HG03378 (cell line): ENCODE data around the gene CCR5AS.

Source experiments
- ATAC-seq: cut with Tn5 transposase; IDR thresholded peaks from one replicate; pipeline ENCODE4 v1.9.1; 2021; ENCODE audit warnings: mild to moderate bottlenecking, moderate library complexity; ENCODE audit not compliant: unreplicated experiment

Gene CCR5AS

GRCh38 chr3:46381625-46382024, 25.2 kb downstream of the CCR5AS start:
- no peak for ATAC-seq

DNA sequence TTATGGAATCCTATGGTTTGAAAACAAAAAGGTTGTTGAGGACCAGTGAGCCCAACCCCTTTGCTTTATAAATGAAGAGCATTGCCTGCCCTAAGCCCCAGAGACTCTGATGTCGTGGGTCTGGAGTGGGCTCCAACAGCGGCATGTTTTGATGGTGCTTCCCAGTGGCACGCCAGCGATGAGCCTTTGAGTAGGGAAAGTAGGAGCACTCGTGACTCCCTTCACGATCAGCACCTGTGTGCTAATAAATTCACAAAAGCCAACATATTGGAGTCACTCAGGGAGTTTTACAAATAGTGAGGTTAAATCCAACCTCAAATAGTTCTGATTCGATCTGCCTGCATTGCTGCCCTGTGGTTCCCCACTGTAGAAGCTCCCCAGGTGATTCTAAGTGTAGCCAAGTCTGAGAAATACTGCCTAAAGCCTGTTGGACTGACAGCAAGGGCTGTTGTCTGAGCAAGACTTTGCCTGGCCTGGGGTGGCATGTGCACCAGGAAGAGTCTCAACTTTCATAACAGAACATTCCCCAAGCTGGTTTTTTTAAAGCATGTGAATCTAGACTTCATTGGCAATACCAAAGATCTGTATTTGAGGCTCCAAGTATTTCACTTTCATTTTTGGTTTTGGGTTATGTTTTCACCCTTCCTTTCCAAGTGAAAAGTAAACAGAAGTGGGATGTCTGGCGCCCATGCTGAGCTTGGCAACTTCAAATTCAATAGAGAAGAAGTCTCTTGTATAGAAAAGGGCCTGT, 26.2 kb downstream of the CCR5AS start:
- ATAC-seq = no peak

- no peak for ATAC-seq
Observed at GRCh38 chr3:46378426-46378942, 28.4 kb downstream of the CCR5AS start.

DNA sequence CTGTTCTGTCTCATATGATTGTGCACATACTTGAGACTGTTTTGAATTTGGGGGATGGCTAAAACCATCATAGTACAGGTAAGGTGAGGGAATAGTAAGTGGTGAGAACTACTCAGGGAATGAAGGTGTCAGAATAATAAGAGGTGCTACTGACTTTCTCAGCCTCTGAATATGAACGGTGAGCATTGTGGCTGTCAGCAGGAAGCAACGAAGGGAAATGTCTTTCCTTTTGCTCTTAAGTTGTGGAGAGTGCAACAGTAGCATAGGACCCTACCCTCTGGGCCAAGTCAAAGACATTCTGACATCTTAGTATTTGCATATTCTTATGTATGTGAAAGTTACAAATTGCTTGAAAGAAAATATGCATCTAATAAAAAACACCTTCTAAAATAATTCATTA, 31.1 kb downstream of the CCR5AS start:
- ATAC-seq = no peak

DNA sequence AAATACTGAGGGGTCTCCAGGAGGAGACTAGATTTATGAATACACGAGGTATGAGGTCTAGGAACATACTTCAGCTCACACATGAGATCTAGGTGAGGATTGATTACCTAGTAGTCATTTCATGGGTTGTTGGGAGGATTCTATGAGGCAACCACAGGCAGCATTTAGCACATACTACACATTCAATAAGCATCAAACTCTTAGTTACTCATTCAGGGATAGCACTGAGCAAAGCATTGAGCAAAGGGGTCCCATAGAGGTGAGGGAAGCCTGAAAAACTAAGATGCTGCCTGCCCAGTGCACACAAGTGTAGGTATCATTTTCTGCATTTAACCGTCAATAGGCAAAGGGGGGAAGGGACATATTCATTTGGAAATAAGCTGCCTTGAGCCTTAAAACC, 31.6 kb downstream of the CCR5AS start:
- no peak for ATAC-seq

DNA sequence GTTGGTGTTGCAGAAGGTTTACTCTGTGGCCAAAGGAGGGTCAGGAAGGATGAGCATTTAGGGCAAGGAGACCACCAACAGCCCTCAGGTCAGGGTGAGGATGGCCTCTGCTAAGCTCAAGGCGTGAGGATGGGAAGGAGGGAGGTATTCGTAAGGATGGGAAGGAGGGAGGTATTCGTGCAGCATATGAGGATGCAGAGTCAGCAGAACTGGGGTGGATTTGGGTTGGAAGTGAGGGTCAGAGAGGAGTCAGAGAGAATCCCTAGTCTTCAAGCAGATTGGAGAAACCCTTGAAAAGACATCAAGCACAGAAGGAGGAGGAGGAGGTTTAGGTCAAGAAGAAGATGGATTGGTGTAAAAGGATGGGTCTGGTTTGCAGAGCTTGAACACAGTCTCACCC, 32.1 kb downstream of the CCR5AS start:
- no peak for ATAC-seq

DNA sequence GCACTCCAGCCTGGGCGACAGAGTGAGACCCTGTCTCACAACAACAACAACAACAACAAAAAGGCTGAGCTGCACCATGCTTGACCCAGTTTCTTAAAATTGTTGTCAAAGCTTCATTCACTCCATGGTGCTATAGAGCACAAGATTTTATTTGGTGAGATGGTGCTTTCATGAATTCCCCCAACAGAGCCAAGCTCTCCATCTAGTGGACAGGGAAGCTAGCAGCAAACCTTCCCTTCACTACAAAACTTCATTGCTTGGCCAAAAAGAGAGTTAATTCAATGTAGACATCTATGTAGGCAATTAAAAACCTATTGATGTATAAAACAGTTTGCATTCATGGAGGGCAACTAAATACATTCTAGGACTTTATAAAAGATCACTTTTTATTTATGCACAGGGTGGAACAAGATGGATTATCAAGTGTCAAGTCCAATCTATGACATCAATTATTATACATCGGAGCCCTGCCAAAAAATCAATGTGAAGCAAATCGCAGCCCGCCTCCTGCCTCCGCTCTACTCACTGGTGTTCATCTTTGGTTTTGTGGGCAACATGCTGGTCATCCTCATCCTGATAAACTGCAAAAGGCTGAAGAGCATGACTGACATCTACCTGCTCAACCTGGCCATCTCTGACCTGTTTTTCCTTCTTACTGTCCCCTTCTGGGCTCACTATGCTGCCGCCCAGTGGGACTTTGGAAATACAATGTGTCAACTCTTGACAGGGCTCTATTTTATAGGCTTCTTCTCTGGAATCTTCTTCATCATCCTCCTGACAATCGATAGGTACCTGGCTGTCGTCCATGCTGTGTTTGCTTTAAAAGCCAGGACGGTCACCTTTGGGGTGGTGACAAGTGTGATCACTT, 34.1 kb downstream of the CCR5AS start:
- no peak for ATAC-seq

DNA sequence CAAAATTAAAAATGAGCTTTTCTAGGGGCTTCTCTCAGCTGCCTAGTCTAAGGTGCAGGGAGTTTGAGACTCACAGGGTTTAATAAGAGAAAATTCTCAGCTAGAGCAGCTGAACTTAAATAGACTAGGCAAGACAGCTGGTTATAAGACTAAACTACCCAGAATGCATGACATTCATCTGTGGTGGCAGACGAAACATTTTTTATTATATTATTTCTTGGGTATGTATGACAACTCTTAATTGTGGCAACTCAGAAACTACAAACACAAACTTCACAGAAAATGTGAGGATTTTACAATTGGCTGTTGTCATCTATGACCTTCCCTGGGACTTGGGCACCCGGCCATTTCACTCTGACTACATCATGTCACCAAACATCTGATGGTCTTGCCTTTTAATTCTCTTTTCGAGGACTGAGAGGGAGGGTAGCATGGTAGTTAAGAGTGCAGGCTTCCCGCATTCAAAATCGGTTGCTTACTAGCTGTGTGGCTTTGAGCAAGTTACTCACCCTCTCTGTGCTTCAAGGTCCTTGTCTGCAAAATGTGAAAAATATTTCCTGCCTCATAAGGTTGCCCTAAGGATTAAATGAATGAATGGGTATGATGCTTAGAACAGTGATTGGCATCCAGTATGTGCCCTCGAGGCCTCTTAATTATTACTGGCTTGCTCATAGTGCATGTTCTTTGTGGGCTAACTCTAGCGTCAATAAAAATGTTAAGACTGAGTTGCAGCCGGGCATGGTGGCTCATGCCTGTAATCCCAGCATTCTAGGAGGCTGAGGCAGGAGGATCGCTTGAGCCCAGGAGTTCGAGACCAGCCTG, 35.1 kb downstream of the CCR5AS start:
- no peak for ATAC-seq

DNA sequence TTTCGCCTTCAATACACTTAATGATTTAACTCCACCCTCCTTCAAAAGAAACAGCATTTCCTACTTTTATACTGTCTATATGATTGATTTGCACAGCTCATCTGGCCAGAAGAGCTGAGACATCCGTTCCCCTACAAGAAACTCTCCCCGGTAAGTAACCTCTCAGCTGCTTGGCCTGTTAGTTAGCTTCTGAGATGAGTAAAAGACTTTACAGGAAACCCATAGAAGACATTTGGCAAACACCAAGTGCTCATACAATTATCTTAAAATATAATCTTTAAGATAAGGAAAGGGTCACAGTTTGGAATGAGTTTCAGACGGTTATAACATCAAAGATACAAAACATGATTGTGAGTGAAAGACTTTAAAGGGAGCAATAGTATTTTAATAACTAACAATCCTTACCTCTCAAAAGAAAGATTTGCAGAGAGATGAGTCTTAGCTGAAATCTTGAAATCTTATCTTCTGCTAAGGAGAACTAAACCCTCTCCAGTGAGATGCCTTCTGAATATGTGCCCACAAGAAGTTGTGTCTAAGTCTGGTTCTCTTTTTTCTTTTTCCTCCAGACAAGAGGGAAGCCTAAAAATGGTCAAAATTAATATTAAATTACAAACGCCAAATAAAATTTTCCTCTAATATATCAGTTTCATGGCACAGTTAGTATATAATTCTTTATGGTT, 35.9 kb downstream of the CCR5AS start, which contains the start of gene CCR5:
Gene CCR5 (plus strand): TSS at position 108 of the 680 bp plus-strand sequence. CDS start 1,957 bp downstream, outside the sequence.
- no peak for ATAC-seq

DNA sequence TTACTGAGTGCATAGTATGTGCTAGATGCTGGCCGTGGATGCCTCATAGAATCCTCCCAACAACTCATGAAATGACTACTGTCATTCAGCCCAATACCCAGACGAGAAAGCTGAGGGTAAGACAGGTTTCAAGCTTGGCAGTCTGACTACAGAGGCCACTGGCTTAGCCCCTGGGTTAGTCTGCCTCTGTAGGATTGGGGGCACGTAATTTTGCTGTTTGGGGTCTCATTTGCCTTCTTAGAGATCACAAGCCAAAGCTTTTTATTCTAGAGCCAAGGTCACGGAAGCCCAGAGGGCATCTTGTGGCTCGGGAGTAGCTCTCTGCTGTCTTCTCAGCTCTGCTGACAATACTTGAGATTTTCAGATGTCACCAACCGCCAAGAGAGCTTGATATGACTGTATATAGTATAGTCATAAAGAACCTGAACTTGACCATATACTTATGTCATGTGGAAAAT, 37.2 kb downstream of the CCR5AS start:
- ATAC-seq = no peak

DNA sequence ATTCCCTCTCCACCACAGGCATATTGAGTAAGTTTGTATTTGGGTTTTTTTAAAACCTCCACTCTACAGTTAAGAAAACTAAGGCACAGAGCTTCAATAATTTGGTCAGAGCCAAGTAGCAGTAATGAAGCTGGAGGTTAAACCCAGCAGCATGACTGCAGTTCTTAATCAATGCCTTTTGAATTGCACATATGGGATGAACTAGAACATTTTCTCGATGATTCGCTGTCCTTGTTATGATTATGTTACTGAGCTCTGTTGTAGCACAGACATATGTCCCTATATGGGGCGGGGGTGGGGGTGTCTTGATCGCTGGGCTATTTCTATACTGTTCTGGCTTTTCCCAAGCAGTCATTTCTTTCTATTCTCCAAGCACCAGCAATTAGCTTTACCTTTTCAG, 37.7 kb downstream of the CCR5AS start:
- ATAC-seq = no peak

GRCh38 chr3:46368569-46368968, 38.3 kb downstream of the CCR5AS start:
- ATAC-seq = no peak

- no peak for ATAC-seq
Observed at GRCh38 chr3:46367811-46368210, 39.1 kb downstream of the CCR5AS start.

DNA sequence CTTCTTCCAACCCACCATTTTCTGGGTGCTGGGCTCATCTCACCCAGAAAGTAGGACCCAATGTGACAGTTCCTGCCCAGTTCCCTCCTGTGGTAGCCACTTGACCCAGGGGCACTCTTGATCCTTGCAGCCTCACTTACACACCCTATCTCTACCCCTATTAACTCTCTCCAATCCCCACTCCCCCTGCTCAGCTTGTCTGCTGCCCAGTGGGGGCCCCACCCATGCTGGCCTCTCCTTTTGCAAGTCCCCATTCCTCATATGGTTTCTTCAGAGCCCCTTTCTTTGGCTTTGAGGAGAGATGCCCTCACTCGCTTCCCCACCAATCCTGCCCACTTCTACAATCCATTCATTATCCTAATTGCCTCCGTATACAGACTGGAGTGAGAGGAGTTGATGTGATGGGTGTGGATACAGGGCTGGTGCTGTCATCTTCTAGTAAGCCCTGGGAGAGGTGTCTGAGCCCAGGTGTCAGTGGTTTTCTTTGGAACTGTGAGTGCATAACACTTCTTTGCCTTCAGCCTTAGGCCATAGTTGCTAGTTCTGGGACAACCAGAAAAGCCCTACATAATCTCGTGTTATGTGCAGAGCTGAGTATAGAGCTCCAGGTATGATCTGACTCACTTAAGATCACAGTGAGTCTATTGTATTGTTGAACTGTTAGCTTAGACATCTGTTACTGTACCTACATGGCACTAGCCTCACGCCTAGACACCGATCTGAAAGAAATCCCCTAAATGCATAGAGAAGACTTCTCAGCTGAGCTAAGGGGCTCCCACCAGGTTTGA, 40.9 kb downstream of the CCR5AS start:
- no peak for ATAC-seq

DNA sequence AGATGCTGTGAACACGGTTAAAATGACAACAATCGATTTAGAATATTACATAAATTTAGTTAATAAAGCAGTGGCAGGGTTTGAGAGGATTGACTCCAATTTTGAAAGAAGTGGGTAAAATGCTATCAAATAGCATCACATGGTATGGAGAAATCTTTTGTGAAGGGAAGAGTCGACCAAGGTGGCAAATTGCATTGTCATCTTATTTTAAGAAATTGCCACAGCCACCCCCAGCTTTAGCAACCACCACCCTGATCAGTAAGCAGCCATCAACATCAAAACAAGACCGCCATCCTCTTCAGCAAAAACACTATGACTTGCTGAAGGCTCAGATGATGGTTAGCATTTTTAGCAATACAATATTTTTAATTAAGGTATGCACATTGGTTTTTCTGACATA, 41.8 kb downstream of the CCR5AS start:
- no peak for ATAC-seq

GRCh38 chr3:46361408-46362283, 45.2 kb downstream of the CCR5AS start:
- no peak for ATAC-seq

DNA sequence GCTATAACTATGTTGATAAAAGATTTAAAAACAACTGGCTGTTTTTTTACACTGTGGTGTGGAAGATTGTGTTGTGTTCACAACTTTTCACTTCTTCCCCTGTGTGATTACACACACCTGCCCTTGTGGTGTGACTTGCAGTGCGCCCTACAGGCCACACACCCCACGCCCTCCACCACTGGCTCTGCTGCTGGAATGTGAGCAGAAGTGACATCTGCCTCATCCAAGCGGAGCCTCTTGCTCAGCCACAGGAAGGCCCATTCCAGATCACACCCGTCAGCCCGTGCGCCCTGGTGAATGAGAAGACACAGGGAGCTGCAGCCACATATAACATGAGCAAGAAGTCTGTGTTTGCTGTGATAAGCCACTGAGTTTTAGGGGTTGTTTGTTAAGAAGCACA, 46.0 kb downstream of the CCR5AS start:
- no peak for ATAC-seq

DNA sequence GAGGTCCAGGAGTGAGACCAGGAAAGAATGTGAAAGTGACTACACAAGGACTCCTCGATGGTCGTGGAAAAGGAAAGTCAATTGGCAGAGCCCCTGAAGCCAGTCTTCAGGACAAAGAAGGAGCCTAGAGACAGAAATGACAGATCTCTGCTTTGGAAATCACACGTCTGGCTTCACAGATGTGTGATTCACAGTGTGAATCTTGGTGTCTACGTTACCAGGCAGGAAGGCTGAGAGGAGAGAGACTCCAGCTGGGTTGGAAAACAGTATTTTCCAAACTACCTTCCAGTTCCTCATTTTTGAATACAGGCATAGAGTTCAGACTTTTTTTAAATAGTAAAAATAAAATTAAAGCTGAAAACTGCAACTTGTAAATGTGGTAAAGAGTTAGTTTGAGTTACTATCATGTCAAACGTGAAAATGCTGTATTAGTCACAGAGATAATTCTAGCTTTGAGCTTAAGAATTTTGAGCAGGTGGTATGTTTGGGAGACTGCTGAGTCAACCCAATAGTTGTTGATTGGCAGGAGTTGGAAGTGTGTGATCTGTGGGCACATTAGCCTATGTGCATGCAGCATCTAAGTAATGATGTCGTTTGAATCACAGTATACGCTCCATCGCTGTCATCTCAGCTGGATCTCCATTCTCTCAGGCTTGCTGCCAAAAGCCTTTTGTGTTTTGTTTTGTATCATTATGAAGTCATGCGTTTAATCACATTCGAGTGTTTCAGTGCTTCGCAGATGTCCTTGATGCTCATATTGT, 47.0 kb downstream of the CCR5AS start:
- no peak for ATAC-seq
